Type B pancreatic cell (in vitro differentiated cells): ENCODE data around the gene CNNM4. TPM values are rescaled to one million over a fixed set of nuclear protein-coding genes. Genes with fewer than 3 reads are reported as not detected.

Source experiments
- DNase-seq: peaks from one replicate; pipeline ENCODE4 v3.0.0; 2021; ENCODE audit warnings: mixed read lengths; ENCODE audit not compliant: unreplicated experiment; ENCODE audit errors: extremely low spot score
- H3K27ac Mint-ChIP-seq: 2 replicates; pipeline ENCODE4 v1.8.0; 2021; ENCODE audit warnings: mild to moderate bottlenecking, mixed read lengths
- H3K27me3 Mint-ChIP-seq: 2 replicates; pipeline ENCODE4 v1.8.0; 2021; ENCODE audit warnings: mixed read lengths
- H3K36me3 Mint-ChIP-seq: 2 replicates; pipeline ENCODE4 v1.8.0; 2021; ENCODE audit warnings: mixed read lengths
- H3K4me1 Mint-ChIP-seq: one replicate; pipeline ENCODE4 v1.8.0; 2021; ENCODE audit warnings: mixed read lengths; ENCODE audit not compliant: unreplicated experiment
- H3K4me3 Mint-ChIP-seq: 2 replicates; pipeline ENCODE4 v1.8.0; 2021; ENCODE audit warnings: mild to moderate bottlenecking, mixed read lengths
- H3K9me3 Mint-ChIP-seq: 2 replicates; pipeline ENCODE4 v1.8.0; 2021; ENCODE audit warnings: mixed read lengths
- total RNA-seq: library from RNA; stranded (reverse); gene quantifications from 2 replicates; pipeline ENCODE4 v1.2.1, GENCODE V29; 2021; ENCODE audit warnings: low replicate concordance
- TF ChIP-seq, protein P1 (sequence below): fragments of 200-600 bp; sonication (generic); conservative IDR thresholded peaks from 2 replicates; pipeline ENCODE4 v1.5.0; 2021; ENCODE audit warnings: antibody characterized with exemption, mild to moderate bottlenecking

Gene CNNM4
- total RNA-seq, 1 donor from 2014 or later: 14.0 TPM

DNA sequence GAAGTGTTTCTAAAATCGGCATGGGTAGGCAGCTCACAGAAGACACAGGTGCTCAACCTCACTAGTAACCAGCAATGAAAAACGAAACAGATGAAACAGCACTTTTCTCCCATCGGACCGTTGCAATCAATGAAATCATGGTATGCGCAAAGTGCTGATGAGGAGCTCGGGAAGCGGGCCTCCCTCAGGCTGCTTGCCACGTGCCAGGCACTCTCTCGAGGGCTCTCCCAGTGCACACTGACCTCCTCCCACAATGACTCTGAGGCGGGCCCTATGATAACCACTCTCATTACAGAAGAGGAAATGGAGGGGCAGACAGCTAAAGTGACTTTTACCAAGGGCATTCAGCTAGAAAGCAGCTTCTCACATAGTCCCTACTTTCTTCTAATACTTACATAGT lies 86.9 kb downstream of the CNNM4 start:
- H3K27me3 Mint-ChIP-seq: no peaks in the 10 kb centered on the region
- DNase-seq: no peak
- H3K4me1 Mint-ChIP-seq: peaks cover 10% of the 10 kb centered on the region
- peaks cover 17% of the 10 kb centered on the region for H3K36me3 Mint-ChIP-seq
- TF ChIP-seq, protein P1, sequence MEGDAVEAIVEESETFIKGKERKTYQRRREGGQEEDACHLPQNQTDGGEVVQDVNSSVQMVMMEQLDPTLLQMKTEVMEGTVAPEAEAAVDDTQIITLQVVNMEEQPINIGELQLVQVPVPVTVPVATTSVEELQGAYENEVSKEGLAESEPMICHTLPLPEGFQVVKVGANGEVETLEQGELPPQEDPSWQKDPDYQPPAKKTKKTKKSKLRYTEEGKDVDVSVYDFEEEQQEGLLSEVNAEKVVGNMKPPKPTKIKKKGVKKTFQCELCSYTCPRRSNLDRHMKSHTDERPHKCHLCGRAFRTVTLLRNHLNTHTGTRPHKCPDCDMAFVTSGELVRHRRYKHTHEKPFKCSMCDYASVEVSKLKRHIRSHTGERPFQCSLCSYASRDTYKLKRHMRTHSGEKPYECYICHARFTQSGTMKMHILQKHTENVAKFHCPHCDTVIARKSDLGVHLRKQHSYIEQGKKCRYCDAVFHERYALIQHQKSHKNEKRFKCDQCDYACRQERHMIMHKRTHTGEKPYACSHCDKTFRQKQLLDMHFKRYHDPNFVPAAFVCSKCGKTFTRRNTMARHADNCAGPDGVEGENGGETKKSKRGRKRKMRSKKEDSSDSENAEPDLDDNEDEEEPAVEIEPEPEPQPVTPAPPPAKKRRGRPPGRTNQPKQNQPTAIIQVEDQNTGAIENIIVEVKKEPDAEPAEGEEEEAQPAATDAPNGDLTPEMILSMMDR: no peak
- no peak overlapping the region for H3K4me3 Mint-ChIP-seq
- H3K27ac Mint-ChIP-seq: no peak overlapping the region
- H3K9me3 Mint-ChIP-seq: no peaks in the 10 kb centered on the region

DNA sequence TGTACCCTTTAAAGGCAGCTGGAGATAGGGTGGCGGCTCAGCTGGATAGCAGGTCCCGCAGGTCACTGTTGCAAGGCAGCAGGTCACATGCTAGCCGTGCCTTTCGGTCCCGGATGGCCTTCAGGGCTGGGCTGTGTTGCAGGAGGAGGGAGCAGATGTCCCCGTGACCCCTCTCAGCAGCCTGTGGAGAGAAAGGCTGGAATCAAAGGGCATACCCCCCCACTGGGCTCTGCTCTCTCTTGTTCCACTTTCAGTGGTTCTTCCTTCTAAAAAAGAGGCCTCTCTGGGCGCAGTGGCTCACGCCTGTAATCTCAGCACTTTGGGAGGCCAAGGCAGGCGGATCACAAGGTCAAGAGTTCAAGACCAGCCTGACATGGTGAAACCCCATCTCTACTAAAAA lies 87.6 kb downstream of the CNNM4 start:
- no peak for DNase-seq

DNA sequence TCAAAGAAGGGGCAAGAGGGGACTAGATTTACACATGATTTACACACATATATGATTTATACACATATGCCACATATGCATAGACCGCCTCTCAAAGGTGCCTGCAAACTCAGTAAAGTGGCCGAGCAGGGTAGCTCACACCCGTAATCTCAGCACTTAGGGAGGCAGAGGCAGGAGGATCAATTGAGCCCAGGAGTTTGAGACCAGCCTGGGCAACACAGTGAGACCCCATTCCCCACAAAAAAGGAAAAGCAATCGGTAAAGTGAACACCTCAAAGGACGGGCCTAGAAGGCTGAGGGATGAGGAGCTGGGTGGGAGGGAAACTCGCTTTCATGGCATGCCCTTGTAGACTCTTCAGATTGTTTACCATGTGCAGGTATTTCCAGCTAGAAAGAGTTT lies 92.0 kb downstream of the CNNM4 start:
- DNase-seq: no peak
- Mint-ChIP-seq H3K4me1 (peaks cover 14% of the 10 kb centered on the region), H3K27ac (no peak overlapping the region), H3K9me3 (no peaks in the 10 kb centered on the region), H3K4me3 (no peak overlapping the region), H3K27me3 (no peaks in the 10 kb centered on the region), H3K36me3 (peaks cover 13% of the 10 kb centered on the region)
- TF ChIP-seq, protein P1: no peak

More for the DNA sequence above, 87.6 kb downstream of the CNNM4 start:
- no peaks in the 10 kb centered on the region for H3K9me3 Mint-ChIP-seq
- TF ChIP-seq, protein P1: no peak
- H3K27me3 Mint-ChIP-seq: no peaks in the 10 kb centered on the region
- H3K4me3 Mint-ChIP-seq: no peak overlapping the region
- H3K36me3 Mint-ChIP-seq: peaks cover 23% of the 10 kb centered on the region
- H3K27ac Mint-ChIP-seq: no peak overlapping the region
- peaks cover 7% of the 10 kb centered on the region for H3K4me1 Mint-ChIP-seq

DNA sequence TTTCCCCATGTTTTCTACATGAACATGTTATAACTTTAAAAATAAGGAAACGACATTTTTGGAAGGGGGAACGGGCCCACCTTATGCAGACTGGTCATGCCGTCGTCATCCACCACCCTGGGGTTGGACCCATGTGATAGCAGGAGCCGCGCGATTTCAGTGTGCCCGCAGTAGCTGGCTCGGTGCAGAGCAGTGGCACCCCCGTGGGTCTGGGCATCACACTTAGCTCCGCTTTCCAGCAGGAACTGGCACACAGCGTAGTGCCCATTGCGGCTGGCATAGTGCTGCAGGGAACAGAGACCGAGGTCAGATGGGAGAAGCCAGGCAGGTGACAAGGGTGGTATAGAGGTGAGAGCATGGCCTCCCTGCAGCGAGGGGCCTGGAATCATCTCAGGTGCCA lies 92.6 kb downstream of the CNNM4 start:
- Mint-ChIP-seq H3K9me3 (no peaks in the 10 kb centered on the region), H3K4me3 (no peak overlapping the region), H3K36me3 (peaks cover 8% of the 10 kb centered on the region), H3K4me1 (peaks cover 14% of the 10 kb centered on the region), H3K27me3 (no peaks in the 10 kb centered on the region), H3K27ac (no peak overlapping the region)
- DNase-seq: no peak
- TF ChIP-seq, protein P1: no peak

DNA sequence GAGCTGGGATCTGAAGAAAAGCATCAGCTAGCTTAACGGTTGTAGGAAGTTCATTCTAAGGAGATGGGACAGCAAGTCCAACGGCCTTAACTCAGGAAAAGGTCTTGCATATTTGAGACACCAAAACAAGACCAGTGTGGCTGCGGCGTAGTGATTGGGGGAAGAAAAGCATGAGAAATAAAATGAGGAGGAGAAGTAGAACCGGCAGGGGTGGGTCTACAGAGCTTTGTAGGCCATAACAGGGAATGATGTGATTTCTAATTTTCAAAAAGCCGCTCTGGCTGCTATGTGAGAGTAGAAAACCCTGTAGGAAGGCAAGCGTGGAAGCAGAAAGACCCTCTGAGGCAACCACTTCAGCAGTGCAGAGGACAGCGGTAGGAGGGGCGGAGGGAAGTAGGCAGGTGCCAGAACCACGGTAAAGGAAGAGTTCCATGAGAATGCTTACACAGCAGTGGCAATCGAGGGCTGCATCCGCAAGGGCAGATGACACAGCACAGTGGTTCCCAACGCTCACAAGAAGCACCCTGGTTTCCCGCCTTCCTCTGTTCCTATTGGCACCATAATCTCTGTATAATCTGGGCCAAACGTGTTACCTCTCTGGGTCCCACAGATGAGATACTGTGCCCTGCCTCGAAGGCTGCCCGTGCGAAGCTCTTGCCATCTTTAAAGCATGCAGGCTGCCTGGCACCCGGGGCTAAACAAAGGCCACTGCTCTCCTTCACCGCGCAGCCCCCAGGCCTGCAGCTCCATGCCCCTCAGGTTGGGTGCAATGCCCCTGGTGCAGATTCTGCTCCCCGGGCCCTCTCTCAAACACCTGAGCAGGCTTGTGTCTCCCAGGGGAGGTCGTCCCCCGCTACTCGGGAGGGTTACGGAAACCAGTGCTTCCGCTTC lies 96.3 kb downstream of the CNNM4 start:
- TF ChIP-seq, protein P1: no peak
- Mint-ChIP-seq H3K27ac (peak overlapping the region; percentile 37), H3K9me3 (no peaks in the 10 kb centered on the region), H3K27me3 (no peaks in the 10 kb centered on the region), H3K36me3 (peaks cover 12% of the 10 kb centered on the region), H3K4me1 (peaks cover 28% of the 10 kb centered on the region), H3K4me3 (peak overlapping the region; percentile 91)
- no peak for DNase-seq
